AG09309 (cell line): ENCODE data around the gene TEX26.

Source experiments
- DNase-seq: peaks from one replicate; pipeline ENCODE4 v3.0.0-alpha.2; 2010; ENCODE audit warnings: low read depth
- H3K4me3 ChIP-seq: 2 replicates; pipeline ENCODE4 v1.5.1; 2011; ENCODE audit warnings: mild to moderate bottlenecking, low read depth, low read length, moderate library complexity; ENCODE audit not compliant: control insufficient read depth
- TF ChIP-seq, protein P1 (sequence below): IDR thresholded peaks from 2 replicates; pipeline ENCODE4 v1.5.1; 2011; ENCODE audit warnings: mild to moderate bottlenecking, low read depth, low read length, inconsistent platforms; ENCODE audit not compliant: insufficient read depth, control insufficient read depth; ENCODE audit errors: missing control alignments

Gene TEX26

DNA sequence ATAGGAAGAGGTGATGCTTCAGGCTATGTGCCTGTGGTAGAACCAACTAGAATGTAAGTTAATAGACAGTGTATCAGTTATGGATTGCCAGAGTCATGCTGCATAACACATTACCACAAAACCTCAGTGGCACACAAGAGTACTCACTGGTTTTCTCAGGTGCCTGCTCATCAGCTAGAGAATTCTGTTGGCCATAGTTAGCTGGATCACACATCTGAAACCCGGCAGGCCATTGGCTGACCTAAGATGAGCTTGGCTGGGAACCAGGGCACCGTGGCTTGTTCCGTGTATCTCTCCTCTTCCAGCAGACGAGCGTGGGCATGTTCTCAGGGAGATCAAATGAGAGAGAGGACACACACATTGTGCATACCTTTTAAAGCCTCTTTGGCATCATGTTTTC is 76.7 kb downstream of the TEX26 start:
- TF ChIP-seq, protein P1, sequence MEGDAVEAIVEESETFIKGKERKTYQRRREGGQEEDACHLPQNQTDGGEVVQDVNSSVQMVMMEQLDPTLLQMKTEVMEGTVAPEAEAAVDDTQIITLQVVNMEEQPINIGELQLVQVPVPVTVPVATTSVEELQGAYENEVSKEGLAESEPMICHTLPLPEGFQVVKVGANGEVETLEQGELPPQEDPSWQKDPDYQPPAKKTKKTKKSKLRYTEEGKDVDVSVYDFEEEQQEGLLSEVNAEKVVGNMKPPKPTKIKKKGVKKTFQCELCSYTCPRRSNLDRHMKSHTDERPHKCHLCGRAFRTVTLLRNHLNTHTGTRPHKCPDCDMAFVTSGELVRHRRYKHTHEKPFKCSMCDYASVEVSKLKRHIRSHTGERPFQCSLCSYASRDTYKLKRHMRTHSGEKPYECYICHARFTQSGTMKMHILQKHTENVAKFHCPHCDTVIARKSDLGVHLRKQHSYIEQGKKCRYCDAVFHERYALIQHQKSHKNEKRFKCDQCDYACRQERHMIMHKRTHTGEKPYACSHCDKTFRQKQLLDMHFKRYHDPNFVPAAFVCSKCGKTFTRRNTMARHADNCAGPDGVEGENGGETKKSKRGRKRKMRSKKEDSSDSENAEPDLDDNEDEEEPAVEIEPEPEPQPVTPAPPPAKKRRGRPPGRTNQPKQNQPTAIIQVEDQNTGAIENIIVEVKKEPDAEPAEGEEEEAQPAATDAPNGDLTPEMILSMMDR = no peak
- H3K4me3 ChIP-seq = no peak overlapping the region
- no peak for DNase-seq

DNA sequence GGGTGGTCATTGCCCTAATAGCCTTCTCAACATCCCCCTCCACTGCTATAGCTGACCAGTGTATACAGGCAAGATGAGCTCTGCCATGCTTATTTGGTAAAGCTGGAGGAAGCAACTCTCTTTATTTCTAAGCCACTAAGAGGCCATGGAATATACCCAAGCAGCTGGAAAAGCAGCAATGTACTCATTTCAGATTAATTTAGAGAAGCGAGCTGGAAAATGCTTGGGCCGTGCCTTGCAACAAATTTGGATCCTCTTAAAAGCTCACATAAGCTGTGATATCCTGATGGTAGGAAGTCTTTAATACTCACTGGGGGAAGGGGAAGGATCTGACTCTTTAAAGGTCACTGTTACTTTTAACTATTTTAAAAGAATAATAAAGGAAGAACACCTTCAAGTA is 77.8 kb downstream of the TEX26 start:
- no peak for DNase-seq
- H3K4me3 ChIP-seq = no peak overlapping the region
- TF ChIP-seq, protein P1 = no peak

DNA sequence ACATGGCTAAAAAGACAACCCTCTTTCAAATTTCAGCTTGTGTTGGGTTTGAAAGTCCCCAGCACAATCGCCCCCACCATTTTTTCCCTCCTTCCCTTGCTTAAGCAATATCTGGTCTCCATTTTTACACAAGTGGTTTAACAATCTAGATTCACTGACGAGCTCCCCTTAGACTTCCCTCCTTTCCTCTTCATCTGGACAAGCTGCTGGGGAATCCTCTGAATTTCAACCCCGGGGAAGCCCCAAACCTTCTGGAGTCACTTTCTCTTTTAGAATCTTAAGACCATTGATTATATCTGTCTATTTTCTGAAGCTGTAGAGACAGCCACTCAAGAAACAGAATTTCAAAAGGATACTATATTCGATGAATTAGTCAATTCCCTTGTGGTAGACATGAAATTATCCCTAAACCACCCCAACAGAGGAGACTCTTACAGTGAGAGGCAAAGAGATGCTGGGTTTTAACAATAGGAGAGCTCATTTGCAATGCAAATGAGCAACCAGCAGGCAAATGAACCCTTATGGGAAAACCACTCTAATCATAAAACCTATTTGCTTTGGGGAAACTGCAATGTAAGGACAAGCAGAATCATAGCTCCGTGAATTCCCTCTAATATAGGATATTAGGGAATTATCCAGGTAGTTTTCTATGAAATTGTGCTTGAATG is 78.9 kb downstream of the TEX26 start:
- DNase-seq = no peak
- TF ChIP-seq, protein P1 = no peak
- H3K4me3 ChIP-seq = no peak overlapping the region

DNA sequence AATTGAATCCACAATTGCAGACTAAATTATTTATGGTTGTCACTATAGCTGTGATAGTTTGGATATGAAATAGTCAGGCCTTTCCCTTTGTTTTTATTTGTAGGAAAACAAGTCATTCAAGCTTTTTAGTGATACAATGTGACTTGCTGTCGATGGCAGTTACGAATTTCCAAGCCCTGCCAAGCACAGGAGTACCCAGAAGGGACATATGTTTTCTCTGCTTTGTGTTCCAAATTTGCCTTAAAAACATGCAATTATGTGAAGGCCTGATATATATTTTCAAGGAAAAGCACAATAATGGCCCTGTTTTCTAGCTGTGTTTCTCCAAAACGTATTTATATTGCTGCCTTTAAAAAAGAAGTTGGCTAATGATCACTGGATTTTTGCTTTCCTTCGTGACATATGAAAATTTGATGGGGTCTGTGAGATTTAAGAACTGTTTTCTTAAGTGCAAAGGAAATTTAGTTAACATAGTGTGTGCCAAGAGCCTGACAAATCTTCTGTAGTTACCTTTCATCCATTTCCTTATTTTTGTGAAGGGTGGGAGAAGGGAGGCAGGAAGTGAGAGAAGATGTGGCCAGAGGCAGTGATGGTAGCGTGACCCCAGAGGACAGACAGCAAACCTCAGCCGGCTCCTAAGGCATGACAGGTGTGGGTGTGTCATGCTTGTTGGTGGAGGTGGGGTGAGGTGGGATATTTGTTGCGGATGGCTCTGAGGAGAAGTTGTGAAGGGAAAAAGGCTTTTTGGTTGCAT is 79.6 kb downstream of the TEX26 start:
- TF ChIP-seq, protein P1 = no peak
- H3K4me3 ChIP-seq = no peak overlapping the region
- DNase-seq = no peak

DNA sequence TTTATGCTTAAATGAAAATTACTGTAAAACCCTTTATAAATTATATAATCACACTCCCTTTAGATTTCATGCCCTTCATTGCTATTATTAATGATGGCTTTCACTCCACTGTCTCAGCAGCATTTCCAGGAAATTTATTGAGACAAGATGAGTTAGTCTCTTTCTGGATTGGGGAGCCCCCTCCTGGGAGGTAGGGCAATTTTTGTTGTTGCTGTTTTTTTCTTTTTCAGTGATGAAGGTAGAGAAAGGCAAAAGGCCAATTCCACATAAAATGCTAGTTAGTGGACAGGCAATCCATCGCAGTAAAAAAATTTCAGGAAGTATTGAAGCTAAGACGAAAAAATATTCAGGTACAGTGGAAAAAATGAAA is 80.2 kb downstream of the TEX26 start:
- DNase-seq = no peak
- TF ChIP-seq, protein P1 = peak; percentile 59
- H3K4me3 ChIP-seq = no peak overlapping the region

DNA sequence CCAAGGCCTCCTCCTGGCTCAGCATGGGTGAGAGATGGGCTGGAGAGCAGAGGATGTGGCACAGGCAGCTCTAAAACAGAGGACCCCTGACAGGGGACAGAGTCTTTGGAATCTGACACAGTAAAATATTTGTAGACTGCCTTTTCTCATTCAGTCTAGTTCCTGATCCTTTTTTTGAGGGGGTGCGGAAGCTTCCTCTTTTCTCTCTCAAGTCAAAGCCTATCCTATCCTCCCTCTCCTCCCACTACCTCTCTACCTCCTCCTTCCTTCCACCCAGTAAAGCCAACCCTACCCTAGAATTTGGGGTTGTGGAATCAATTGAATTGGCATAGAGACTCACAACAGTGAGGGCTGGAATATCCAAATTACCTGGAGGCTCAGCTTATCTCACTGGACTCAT is 82.0 kb downstream of the TEX26 start:
- no peak for DNase-seq
- H3K4me3 ChIP-seq = no peak overlapping the region
- TF ChIP-seq, protein P1 = no peak
